GM21619 (cell line): Measurements from ENCODE around the gene RPS27L.
"Not testable (repeated sequence)": the region's sequence is repeated elsewhere in the genome, so short reads cannot be mapped to it uniquely, and the experiment has no call there.

Experiments used
- ATAC-seq: cut with Tn5 transposase; IDR thresholded peaks from one replicate; pipeline ENCODE4 v1.9.1; 2021; ENCODE audit not compliant: unreplicated experiment

Gene RPS27L

DNA sequence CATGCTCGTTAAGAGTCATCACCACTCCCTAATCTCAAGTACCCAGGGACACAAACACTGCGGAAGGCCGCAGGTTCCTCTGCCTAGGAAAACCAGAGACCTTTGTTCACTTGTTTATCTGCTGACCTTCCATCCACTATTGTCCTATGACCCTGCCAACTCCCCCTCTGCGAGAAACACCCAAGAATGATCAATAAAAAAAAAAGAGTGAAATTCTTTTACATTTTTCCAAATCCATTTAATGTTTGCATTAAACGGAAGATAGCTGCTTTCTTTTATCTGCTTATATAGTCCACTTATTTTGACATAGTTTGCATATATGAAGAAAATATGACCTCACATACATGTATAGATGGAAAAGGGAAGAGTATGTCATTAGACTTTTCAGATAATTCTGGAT is 57.7 kb downstream of the RPS27L start:
- ATAC-seq: not testable (repeated sequence)

DNA sequence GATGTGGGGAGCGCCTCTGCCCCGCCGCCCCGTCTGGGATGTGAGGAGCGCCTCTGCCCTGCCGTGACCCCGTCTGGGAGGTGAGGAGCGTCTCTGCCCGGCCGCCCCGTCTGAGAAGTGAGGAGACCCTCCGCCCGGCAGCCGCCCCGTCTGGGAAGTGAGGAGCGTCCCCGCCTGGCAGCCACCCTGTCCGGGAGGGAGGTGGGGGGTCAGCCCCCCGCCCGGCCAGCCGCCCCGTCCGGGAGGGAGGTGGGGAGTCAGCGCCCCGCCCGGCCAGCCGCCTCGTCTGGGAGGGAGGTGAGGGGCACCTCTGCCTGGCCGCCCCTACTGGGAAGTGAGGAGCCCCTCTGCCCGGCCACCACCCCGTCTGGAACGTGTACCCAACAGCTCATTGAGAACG is 58.4 kb downstream of the RPS27L start:
- ATAC-seq: not testable (repeated sequence)
